ENCODE results near the gene LRGUK. TPM values are rescaled to one million over a fixed set of nuclear protein-coding genes. Genes with fewer than 3 reads are reported as not detected.

LRGUK gene
- total and polyA plus RNA-seq, 2 of the 4 experiments (the other 2 are of a cell fraction) = 0.07 TPM; not detected in 1

GRCh38 chr7:134134004-134134403, 6.9 kb downstream of the LRGUK start:
- Histone ChIP-seq H3K23ac (ENCODE audit: low read depth, low read length) (no peak overlapping the region), H3K79me1 (ENCODE audit: low read depth in 1 of 2, low read length in 2 of 2) (no peaks in the 10 kb centered on the region), H3K27ac (ENCODE audit: insufficient read depth, low read length) (no peak overlapping the region), H2BK20ac (ENCODE audit: low read depth, low read length) (no peak overlapping the region), H2AK5ac (ENCODE audit: low read depth, low read length) (no peak overlapping the region), H2BK120ac (ENCODE audit: low read depth, low read length) (no peak overlapping the region), H3K18ac (ENCODE audit: low read depth, low read length) (no peak overlapping the region), H3K27me3 (ENCODE audit: control insufficient read depth, insufficient read depth, low read length) (peaks cover 10% of the 10 kb centered on the region), H3K4ac (ENCODE audit: low read depth, low read length) (no peak overlapping the region), H3K14ac (replicated peaks; ENCODE audit: low read depth, low read length) (no peak overlapping the region), H3K56ac (ENCODE audit: extremely low read depth, insufficient read depth, low read length) (no peak overlapping the region), H2BK15ac (ENCODE audit: low read depth, low read length) (no peak overlapping the region), H4K20me1 (ENCODE audit: insufficient read depth, low read length) (no peaks in the 10 kb centered on the region), H3K9me1 (ENCODE audit: insufficient read depth, low read length) (no peaks in the 10 kb centered on the region), H2AFZ (replicated peaks; ENCODE audit: low read length, poor library complexity) (peak overlapping the region; percentile 41), H4K5ac (ENCODE audit: low read depth, low read length) (no peak overlapping the region), H3K4me2 (ENCODE audit: low read depth, low read length) (no peak overlapping the region), H3K9ac (ENCODE audit: low read depth, low read length) (no peak overlapping the region), H2BK5ac (ENCODE audit: low read depth, low read length, poor library complexity, severe bottlenecking) (no peak overlapping the region), H3K9me3 (ENCODE audit: control insufficient read depth, insufficient read depth, low read length) (no peaks in the 10 kb centered on the region), H3K4me3 (ENCODE audit: insufficient read depth, low read depth, low read length) (no peak overlapping the region), H3K36me3 (ENCODE audit: control insufficient read depth, insufficient read depth, low read length) (no peaks in the 10 kb centered on the region), H3K4me1 (ENCODE audit: control insufficient read depth, insufficient read depth, low read length) (no peaks in the 10 kb centered on the region), H2AK9ac (replicated peaks; ENCODE audit: low read depth, low read length, poor library complexity) (no peak overlapping the region), H4K8ac (ENCODE audit: low read depth in 2 of 2, low read length in 2 of 2) (no peak overlapping the region), H4K91ac (ENCODE audit: insufficient read depth, low read depth, low read length) (no peak overlapping the region)
- 76% methylated on average over 2 of the region's 3 CpGs; no CpG with 5 or more reads in 1 of the 2 experiments for whole genome bisulfite sequencing, 2 experiments (ENCODE audit: extremely low coverage in 2 of 2, insufficient read length in 1 of 2)
- ATAC-seq (ENCODE audit: low read depth) (no peak), DNase-seq (no peak)
- no TSS peak for BruUV-seq (replicated peaks)
- dilution Hi-C loops (cut with HindIII; ENCODE audit: low sequenced_read_pairs, unreplicated experiment) = no loop called here
- POLR2A ChIA-PET (ENCODE audit: unreplicated experiment) = no interaction called here
- CTCF ChIA-PET = no interaction called here
- intact Hi-C loops (cut with micrococcal nuclease) = no loop called here
- TF ChIP-seq RAD21 (IDR thresholded peaks at IDR 0.05; ENCODE audit: low read length) (no peak), FOS (IDR thresholded peaks at IDR 0.05; ENCODE audit: low read depth, low read length) (no peak), RCOR1 (IDR thresholded peaks at IDR 0.05; ENCODE audit: insufficient replicate concordance, low read length) (no peak), ELK1 (IDR thresholded peaks at IDR 0.05; ENCODE audit: borderline replicate concordance, low read depth, low read length) (no peak), USF2 (IDR thresholded peaks at IDR 0.05; ENCODE audit: low read depth, low read length) (no peak), MXI1 (IDR thresholded peaks at IDR 0.05; ENCODE audit: borderline replicate concordance, low read depth, low read length) (no peak), MAZ (IDR thresholded peaks at IDR 0.05; ENCODE audit: borderline replicate concordance, low read depth, low read length) (no peak), BHLHE40 (IDR thresholded peaks at IDR 0.05; ENCODE audit: low read depth, low read length) (no peak), MAFK (IDR thresholded peaks at IDR 0.05; ENCODE audit: low read depth, low read length) (no peak), NFE2L2 (IDR thresholded peaks at IDR 0.05; ENCODE audit: low read depth, low read length) (no peak), CHD1 (IDR thresholded peaks at IDR 0.05; ENCODE audit: low read depth, low read length) (no peak), CEBPB (IDR thresholded peaks at IDR 0.05; ENCODE audit: low read depth, low read length) (no peak), POLR2A (IDR thresholded peaks at IDR 0.05; ENCODE audit: low read depth, low read length) (no peak), RFX5 (IDR thresholded peaks at IDR 0.05; ENCODE audit: low read depth, low read length) (no peak), SMC3 (IDR thresholded peaks at IDR 0.05; ENCODE audit: low read depth, low read length) (no peak), CTCF (conservative IDR thresholded peaks at IDR 0.05; ENCODE audit: low read depth, low read length) (no peak)
- in situ Hi-C loops (cut with MboI; ENCODE audit: low sequenced_read_pairs) = no loop called here
